ENCODE data around the gene SECISBP2.

- TF ChIP-seq CTCF (conservative IDR thresholded peaks at IDR 0.05) (no peak), EZH2 (IDR thresholded peaks at IDR 0.05; ENCODE audit: low read depth) (no peak)
Measured at GRCh38 chr9:89310475-89311345, 7.6 kb upstream of the SECISBP2 start, which contains the start of gene CKS2.
